Hepatocyte (in vitro differentiated cells): Measurements from ENCODE around the gene CACYBP. TPM values are rescaled to one million over a fixed set of nuclear protein-coding genes. Genes with fewer than 3 reads are reported as not detected.

Experiments used
- DNase-seq: peaks from one replicate; pipeline ENCODE4 v3.0.0-alpha.2; 2016; ENCODE audit warnings: low spot score
- H2AFZ ChIP-seq: fragments of 200-600 bp; sonication (generic); 2 replicates; pipeline ENCODE4 v1.6.0; 2016; ENCODE audit warnings: antibody characterized with exemption, mild to moderate bottlenecking
- H3K27ac ChIP-seq: fragments of 200-600 bp; sonication (generic); 2 replicates; pipeline ENCODE4 v1.5.1; 2016; ENCODE audit warnings: mild to moderate bottlenecking
- H3K27me3 ChIP-seq: fragments of 200-600 bp; sonication (generic); 2 replicates; pipeline ENCODE4 v1.6.1; 2016
- H3K36me3 ChIP-seq: fragments of 200-600 bp; sonication (generic); replicated peaks from 2 replicates; pipeline ENCODE4 v1.5.1; 2016; ENCODE audit warnings: low read depth; ENCODE audit not compliant: insufficient read depth
- H3K4me1 ChIP-seq: fragments of 200-600 bp; sonication (generic); 2 replicates; pipeline ENCODE4 v1.5.1; 2016; ENCODE audit warnings: mild to moderate bottlenecking, moderate library complexity; ENCODE audit not compliant: insufficient read depth
- H3K4me2 ChIP-seq: fragments of 200-600 bp; sonication (generic); 2 replicates; pipeline ENCODE4 v1.6.0; 2016
- H3K4me3 ChIP-seq: fragments of 200-600 bp; sonication (generic); 2 replicates; pipeline ENCODE4 v1.5.1; 2016; ENCODE audit warnings: mild to moderate bottlenecking
- H3K79me2 ChIP-seq: fragments of 200-600 bp; sonication (generic); 2 replicates; pipeline ENCODE4 v1.6.0; 2017; ENCODE audit warnings: mild to moderate bottlenecking
- H3K9me2 ChIP-seq: fragments of 200-600 bp; sonication (generic); replicated peaks from 2 replicates; pipeline ENCODE4 v1.6.0; 2017; ENCODE audit warnings: mild to moderate bottlenecking; ENCODE audit not compliant: insufficient read depth
- H3K9me3 ChIP-seq: fragments of 200-600 bp; sonication (generic); 2 replicates; pipeline ENCODE4 v1.5.1; 2016; ENCODE audit warnings: low read depth, mild to moderate bottlenecking
- H4K20me1 ChIP-seq: fragments of 200-600 bp; sonication (generic); 2 replicates; pipeline ENCODE4 v1.6.0; 2016; ENCODE audit warnings: mild to moderate bottlenecking; ENCODE audit not compliant: insufficient read depth, poor library complexity, severe bottlenecking
- EZH2 ChIP-seq: fragments of 200-600 bp; sonication (generic); IDR thresholded peaks from 2 replicates; pipeline ENCODE4 v1.6.1; 2016; ENCODE audit warnings: antibody characterized with exemption, mild to moderate bottlenecking, borderline replicate concordance
- EZH2phosphoT487 ChIP-seq: fragments of 200-600 bp; sonication (generic); IDR thresholded peaks from one replicate; pipeline ENCODE4 v1.6.1; 2018; ENCODE audit warnings: antibody characterized with exemption, mild to moderate bottlenecking, low read depth, moderate library complexity; ENCODE audit not compliant: unreplicated experiment, severe bottlenecking
- WGBS: methylation state at CpG from one replicate; pipeline ENCODE4 v1.1.6; 2016; ENCODE audit warnings: low lambda C conversion rate; ENCODE audit errors: missing lambda C conversion rate; 5-methylcytosine and 5-hydroxymethylcytosine counted together
- polyA plus RNA-seq: library from polyadenylated mRNA; unstranded; fragments of >200 nt; fragmentation: Nextera tagmentation; extraction: Ambion mirVana; gene quantifications from 2 replicates; pipeline ENCODE4 v1.2.1, GENCODE V29; 2016
- total RNA-seq: library from RNA; depleted of rRNA; stranded (reverse); fragments of >200 nt; gene quantifications from 2 replicates; pipeline ENCODE4 v1.2.3, GENCODE V29; 2014
- TF ChIP-seq, protein P1 (sequence below): fragments of 200-600 bp; sonication (generic); IDR thresholded peaks from 2 replicates; pipeline ENCODE4 v1.5.1; 2016; ENCODE audit warnings: antibody characterized with exemption, mild to moderate bottlenecking; ENCODE audit not compliant: poor library complexity

CACYBP gene
- total and polyA plus RNA-seq, 2 experiments from 2014 or later = 79.6 to 81.7 TPM

DNA sequence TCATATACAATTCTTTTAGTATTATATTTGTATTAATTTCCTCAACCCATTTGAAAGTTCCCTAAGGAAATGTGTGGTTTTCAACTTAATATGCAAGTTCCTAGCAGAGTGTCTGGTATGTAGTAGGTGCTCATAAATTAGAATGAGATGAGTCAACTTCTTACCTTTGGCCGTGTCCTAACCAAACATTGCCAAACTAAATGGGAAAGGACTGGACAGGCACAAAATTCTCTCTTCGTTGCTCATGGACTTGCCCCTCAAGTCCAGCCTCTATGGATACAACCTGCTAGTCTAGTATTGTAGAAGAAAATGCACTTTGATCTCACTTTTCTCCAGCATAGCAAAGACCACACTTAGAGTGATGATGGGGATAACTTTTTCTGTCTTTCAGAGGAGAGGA, 35.0 kb downstream of the CACYBP start:
- Histone ChIP-seq H3K27ac (no peak overlapping the region), H2AFZ (no peak overlapping the region), H3K4me2 (no peak overlapping the region), H3K9me3 (no peaks in the 10 kb centered on the region), H3K27me3 (no peaks in the 10 kb centered on the region), H3K79me2 (no peaks in the 10 kb centered on the region), H3K36me3 (no peaks in the 10 kb centered on the region), H3K4me1 (peaks cover 3% of the 10 kb centered on the region), H4K20me1 (no peaks in the 10 kb centered on the region), H3K9me2 (no peaks in the 10 kb centered on the region), H3K4me3 (no peak overlapping the region)
- 82% methylated on average over 2 of the region's 2 CpGs for WGBS
- TF ChIP-seq, protein P1, sequence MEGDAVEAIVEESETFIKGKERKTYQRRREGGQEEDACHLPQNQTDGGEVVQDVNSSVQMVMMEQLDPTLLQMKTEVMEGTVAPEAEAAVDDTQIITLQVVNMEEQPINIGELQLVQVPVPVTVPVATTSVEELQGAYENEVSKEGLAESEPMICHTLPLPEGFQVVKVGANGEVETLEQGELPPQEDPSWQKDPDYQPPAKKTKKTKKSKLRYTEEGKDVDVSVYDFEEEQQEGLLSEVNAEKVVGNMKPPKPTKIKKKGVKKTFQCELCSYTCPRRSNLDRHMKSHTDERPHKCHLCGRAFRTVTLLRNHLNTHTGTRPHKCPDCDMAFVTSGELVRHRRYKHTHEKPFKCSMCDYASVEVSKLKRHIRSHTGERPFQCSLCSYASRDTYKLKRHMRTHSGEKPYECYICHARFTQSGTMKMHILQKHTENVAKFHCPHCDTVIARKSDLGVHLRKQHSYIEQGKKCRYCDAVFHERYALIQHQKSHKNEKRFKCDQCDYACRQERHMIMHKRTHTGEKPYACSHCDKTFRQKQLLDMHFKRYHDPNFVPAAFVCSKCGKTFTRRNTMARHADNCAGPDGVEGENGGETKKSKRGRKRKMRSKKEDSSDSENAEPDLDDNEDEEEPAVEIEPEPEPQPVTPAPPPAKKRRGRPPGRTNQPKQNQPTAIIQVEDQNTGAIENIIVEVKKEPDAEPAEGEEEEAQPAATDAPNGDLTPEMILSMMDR = no peak
- TF ChIP-seq EZH2phosphoT487 (no peak), EZH2 (no peak)
- DNase-seq = no peak

DNA sequence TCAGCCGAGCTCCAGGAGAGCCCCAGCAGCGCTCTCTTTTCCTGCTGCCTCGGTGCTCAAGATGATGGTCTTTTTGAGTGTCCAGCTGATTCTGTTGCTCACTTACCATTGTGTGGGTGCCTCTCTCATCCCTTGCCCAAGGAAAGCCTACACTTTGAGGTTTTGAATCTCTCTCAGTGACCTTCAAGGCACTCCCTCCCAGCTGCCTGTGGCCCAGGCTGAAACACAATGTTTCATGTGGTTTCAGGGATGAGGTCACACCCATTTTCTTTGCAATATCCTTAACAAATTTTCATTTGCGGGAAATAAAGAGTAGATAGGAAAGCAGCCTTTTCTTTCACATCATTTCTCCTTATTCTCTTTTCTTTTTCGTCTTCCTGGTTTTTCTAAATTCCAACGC, 36.1 kb downstream of the CACYBP start:
- H3K9me2 ChIP-seq = no peaks in the 10 kb centered on the region
- TF ChIP-seq EZH2phosphoT487 (no peak), EZH2 (no peak)
- TF ChIP-seq, protein P1 = no peak
- H3K79me2 ChIP-seq = no peaks in the 10 kb centered on the region
- H3K36me3 ChIP-seq = no peaks in the 10 kb centered on the region
- H3K9me3 ChIP-seq = no peaks in the 10 kb centered on the region
- no peaks in the 10 kb centered on the region for H3K27me3 ChIP-seq
- WGBS = 83% methylated on average over 6 of the region's 6 CpGs
- no peak overlapping the region for H3K4me3 ChIP-seq
- no peak overlapping the region for H2AFZ ChIP-seq
- no peak overlapping the region for H3K27ac ChIP-seq
- DNase-seq = no peak
- no peaks in the 10 kb centered on the region for H3K4me1 ChIP-seq
- H3K4me2 ChIP-seq = no peak overlapping the region
- H4K20me1 ChIP-seq = no peaks in the 10 kb centered on the region

DNA sequence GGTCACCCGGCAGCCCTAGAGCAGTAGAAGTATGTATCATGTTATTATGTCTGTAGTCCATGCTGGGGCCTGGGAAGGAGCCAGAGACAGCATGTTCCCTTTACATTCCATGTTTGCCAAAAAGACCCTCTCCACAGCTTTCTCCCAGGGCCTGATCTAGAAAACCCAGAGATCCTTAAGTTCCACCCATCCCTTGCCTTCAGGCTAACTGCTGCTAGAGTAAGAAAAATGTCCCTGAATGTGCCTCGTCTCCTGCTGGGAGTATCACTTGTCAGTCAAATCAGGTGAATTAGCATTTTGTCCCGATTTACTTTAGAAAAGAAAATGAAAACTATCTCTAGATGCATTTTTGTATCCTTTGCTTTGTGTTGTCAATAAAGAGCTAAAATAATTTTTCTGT, 36.7 kb downstream of the CACYBP start:
- 66% methylated on average over 3 of the region's 3 CpGs for WGBS

More for the DNA sequence above, 36.7 kb downstream of the CACYBP start:
- TF ChIP-seq, protein P1 = no peak
- TF ChIP-seq EZH2 = no peak
- no peak for TF ChIP-seq EZH2phosphoT487
- Histone ChIP-seq H3K4me3 (no peak overlapping the region), H3K27me3 (no peaks in the 10 kb centered on the region), H3K4me1 (no peaks in the 10 kb centered on the region), H3K9me3 (no peaks in the 10 kb centered on the region), H3K36me3 (no peaks in the 10 kb centered on the region), H3K9me2 (no peaks in the 10 kb centered on the region), H3K79me2 (no peaks in the 10 kb centered on the region), H2AFZ (no peak overlapping the region), H4K20me1 (no peaks in the 10 kb centered on the region), H3K27ac (no peak overlapping the region), H3K4me2 (no peak overlapping the region)
- no peak for DNase-seq
